M059J (cell line): ENCODE results near the gene NF2. TPM values are rescaled to one million over a fixed set of nuclear protein-coding genes. Genes with fewer than 3 reads are reported as not detected.

Experiments used
- DNase-seq: peaks from one replicate; pipeline ENCODE4 v3.0.0-alpha.2; 2012; ENCODE audit warnings: low read depth
- total RNA-seq: library from RNA; depleted of rRNA; stranded (reverse); fragments of >200 nt; shearing (Covaris generic); gene quantifications from 2 replicates; pipeline ENCODE4 v1.2.3, GENCODE V29; 2014

NF2 gene
- total RNA-seq, 1 experiment from 2014 or later = 86.0 TPM

DNA sequence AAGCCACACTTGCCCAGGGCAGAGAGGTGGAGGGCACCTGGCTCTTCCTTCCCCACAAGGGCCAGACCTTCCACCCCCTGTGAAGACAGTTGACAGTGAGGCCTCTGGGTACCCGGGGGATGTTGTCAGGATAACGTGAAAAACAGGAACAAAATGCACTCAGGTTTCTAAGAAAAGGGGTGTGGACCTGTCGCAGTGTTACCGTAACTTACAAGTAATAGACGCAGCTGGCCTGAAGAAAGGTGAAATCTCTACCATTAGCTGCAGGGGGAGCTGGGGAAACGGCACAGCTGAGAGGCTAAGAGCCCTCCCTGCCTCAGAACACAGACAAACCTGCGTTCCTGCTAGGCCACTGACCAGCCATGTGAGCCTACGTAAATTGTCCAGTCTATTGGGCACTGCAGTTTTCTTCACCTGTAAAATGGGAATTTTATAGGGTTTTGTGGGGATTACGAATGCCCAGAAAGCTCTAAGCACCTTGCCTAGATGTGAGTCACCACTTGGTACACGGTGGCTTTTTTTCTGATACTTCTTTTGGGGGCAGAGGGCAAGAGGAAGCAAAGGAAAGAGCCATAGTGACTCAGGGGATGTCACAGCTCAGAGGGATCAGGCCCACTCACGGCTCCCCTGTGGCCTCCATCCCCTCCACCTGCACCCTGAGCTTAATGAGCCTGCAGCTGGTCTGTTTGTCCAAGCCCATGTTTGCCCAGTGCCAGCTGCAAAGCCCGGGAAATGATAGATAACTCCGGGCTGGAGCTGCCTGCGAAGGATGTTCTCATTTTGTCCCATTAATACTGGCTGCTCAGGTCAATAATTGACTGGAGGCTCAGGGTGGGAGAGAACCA lies 97.9 kb downstream of the NF2 start:
- peak; percentile 73 for DNase-seq

GRCh38 chr22:29702000-29702930 lies 98.8 kb downstream of the NF2 start:
- no peak for DNase-seq

DNA sequence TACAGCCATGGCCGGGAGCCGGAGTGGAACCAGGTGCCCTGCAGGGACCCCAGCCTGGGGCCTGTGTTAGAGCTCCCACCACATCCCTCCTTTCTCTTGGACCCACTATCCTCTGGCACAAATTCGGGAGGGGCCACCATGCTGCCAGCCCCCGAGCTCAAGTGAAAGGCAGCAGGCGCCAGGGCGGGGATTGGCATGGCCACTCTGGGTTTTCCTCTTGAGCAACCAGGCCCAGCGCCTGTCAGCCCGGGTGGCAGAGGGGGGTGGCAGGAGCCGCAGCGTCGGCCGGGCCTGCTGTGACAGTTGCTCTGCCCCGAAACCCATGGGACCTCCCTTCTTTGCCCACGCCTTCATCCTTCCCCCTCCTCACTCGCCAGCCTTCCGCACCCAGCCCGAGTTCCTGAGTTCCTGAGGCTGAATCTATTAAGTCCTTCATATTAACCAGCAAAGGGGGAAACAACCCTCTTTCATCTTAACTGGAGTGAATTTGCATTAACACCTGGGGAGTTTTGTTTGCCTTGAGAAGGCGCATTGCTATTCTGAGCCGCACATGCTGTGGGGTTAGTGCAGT lies 99.6 kb downstream of the NF2 start:
- DNase-seq = no peak

GRCh38 chr22:29703569-29704195 lies 100.2 kb downstream of the NF2 start:
- no peak for DNase-seq

DNA sequence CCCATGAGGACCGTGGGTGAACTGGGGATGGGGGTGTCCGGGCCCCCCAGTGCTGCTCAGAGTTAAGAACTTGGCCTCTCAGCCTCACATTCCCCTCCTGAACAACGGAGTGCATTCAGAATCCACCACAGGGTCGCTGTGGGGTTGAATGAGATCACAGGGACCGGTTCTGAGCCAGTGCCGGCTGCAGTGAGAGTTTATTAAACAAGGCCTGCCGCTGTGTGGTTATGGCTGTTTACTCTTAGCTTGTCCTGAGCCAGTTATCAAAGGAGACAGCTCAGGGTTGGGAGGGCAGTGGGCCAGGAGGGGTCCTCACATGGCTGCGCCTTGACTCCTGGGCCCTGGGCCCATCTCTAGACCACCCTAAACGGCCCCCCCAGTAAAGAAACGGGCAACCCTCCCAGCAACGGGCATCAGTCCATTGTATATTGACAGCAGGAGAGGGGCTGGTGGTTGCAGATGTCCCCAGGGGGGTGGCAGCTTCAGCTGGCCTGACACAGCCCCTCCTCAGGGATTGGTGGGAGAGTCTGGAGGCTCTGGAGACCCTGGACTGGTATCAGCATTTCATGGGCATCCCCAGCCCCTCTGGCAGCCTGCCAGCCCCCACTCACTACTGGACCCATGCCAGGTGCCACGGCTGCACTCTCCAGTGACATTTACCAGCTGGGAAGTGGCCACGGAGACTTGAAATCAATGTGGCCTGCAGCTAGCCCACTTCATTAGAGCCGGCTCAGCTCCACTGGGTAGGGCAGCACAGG lies 101.3 kb downstream of the NF2 start:
- DNase-seq = peak; percentile 68

DNA sequence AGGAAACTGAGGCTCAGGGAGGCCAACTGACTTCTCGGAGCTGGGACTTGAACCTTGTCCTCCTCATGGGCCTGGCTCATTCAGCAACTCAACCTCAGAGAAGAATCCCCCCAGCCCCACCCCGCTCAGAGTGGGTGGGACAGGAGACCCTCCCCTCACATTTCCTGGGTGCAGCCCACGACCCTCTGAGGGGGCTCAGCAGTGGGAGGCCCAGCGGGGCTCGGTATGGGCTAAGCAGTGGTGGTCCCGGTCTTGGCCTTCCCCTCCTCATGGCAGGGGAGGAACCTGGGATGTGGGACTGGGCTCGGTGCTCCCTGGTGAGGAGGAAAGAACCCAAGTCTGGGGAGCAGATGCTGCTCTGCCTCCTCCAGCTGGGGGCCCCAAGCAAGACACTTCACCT lies 102.2 kb downstream of the NF2 start:
- no peak for DNase-seq

GRCh38 chr22:29706486-29706885 lies 103.1 kb downstream of the NF2 start:
- DNase-seq = no peak

DNA sequence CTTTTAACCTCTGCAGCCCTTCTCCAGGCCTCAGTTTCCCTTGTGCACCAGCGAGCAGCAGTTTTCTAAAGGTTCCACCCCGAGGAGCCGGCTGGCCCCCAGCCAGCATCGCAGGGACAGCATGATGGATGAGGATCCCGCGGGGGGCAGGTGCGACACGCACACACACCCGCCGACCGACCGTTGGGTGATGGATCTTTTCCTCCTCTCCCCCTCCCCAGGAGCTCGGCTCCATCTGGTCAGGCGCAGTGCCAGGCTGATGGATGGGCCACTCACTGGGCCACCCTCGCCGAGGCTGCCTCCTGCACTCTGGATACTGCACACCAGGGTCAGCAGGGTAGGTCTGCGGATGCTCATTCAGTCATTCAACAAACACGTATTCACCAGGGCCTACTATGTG lies 103.6 kb downstream of the NF2 start:
- no peak for DNase-seq

- DNase-seq = no peak
Measured at GRCh38 chr22:29707471-29707870, 104.0 kb downstream of the NF2 start.

DNA sequence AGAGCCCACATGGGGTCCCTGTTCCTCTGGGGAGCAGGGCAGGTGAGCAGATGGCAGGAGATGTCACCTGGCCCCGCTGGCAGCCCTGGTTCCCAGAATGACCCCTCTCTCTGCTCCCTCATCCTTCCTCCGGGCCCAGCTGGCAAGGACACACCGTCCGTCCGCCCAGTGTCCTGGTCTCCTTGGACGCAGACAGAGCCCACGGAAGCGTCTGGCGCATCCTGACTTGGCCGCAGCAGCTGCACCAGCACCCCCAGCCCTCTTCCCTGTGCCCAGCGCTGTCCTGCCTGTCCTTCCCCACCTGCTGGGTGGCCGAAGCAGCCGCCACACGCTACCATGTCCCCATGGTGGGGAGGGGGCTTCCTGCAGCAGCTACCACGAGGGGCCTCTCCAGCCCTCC lies 106.8 kb downstream of the NF2 start:
- DNase-seq = no peak

DNA sequence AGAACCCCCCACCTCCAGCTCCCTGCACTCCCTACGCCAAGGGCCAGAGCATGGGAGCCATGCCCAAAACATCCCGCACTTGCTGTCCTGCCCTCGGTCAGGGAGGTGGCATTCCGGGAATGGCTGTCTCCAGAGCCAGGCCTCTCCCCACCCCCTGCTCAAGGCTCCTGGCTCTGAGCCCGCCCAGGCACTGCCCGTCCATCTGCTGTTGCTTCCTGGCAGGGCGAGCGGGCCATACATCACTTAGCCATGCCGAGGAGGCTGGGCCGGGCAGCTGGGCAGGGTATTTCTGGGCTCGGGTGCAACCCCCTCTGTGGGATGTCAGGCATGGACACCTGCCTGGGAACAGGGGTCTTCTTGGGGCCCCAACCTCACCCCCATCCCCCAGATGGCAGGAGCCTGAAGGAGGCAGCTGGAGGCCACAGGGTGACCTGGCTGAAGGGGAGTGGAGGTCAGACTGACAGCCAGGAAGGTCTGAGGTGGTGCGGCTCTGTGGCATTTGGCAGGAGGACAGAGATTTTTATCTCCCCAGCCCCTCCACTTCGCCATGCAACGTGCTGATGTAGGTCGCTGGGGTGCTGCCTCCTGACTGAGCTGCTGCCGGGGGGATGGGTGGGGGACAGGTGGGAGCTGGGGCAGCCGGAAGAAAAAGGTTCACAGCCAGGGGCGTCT lies 107.6 kb downstream of the NF2 start:
- DNase-seq = peak; percentile 74

- DNase-seq = no peak
Measured at GRCh38 chr22:29712119-29712518, 108.7 kb downstream of the NF2 start.

- DNase-seq = no peak
Measured at GRCh38 chr22:29713156-29713727, 109.8 kb downstream of the NF2 start.

GRCh38 chr22:29715240-29715639 lies 111.8 kb downstream of the NF2 start:
- DNase-seq = no peak

DNA sequence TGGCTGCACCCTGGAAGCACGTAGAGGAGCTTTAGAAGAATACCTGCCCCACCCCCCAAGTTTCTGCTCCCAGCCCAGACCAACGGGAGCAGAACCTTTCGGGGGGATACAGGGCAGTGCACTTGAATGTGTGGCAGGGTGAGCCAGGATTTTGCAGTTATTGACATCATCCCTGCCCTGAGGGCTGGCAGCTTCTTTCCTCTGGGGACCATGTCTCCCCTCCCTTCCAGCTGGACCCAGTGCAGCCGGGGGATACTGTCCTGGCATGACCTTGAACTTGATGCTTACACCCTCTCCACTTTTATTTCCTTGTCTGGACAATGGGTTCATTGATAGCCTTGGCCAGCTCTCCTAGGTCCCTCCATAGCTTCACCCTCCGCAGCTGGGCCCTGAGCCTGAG lies 112.3 kb downstream of the NF2 start:
- no peak for DNase-seq

DNA sequence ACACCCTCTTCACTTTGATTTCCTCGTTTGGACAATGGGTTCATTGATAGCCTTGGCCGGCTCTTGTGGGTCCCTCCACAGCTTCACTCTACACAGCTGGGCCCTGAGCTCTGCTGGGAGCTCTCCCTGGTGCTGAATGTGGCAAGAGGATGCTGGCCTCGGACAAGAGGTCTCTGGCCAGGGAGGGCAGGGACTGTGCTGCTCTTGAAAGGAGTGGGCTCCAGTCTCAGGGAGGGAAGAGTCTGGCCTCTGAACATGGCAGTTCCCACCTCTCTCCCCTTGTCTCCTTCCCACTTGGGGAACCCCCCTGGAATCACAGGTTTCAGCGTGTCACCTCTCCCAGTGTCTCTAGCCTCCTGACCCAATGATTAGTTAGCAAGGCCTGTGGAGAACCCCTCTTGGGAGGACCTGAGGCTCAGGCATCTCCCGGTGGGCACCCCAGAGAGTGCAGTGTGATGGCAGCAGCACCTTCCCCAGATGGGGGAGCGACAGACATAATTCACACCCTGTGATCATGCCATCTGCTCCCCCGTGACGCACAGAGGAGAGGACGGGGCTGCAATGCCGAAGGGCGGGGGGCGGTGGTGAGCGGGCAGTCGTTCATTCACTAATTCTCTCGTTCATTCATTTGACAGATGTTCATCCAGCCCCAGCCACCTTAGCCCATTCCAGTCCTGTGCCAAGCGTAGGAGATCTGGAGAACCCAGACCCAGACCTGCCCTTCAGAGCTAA lies 113.5 kb downstream of the NF2 start:
- DNase-seq = peak; percentile 72

GRCh38 chr22:29717789-29718188 lies 114.4 kb downstream of the NF2 start:
- no peak for DNase-seq

DNA sequence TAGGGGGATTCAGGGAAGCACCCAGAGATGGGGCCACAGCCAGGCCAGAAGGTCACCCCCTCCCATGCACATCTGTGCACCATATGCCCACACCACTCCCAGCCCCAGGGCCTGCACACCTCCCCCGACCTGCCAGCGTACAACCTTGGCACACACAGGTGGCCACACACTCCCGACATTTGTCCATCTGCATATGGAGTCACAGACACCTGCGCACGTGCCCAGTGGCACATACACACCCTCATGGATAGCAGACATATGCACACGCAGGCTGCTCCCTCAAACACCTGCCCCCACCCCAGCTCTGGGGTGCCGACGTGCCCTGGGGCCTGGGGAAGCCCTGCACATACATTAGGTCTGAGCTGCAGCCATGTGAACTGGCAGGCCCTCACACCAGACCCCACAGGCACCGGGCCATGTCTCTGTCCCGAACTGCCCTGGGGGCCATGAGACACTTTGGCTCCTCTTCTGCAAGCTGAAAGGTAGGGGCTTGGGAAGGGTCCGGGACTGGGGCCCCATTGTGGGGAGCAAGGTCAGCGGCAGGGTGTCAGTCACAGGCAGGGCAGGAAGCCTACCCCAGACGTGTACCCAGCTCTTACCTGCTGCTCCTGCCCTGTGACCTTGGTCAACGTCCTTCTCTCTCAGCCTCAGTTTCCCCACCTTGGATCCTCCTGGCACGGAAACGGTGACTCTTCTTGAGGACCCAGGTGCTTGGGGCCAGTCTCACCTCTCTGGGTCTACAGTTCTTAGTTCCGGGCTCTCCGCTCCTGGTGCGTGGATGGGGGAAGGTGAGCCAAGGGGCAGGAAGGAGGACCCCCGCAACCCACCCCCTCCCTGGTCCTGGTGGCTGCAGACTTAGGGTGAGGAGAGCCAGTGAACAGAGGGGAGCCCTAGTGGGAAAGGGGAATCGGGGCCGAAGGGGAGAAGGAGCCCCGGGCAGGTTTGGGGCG lies 115.8 kb downstream of the NF2 start:
- DNase-seq = no peak
